ENCODE results near the gene SWAP70.
A peak's percentile ranks its signal among the peaks of the same experiment; 100 is the strongest.
"Not testable (repeated sequence)": the region's sequence is repeated elsewhere in the genome, so short reads cannot be mapped to it uniquely, and the experiment has no call there.

SWAP70 gene

GRCh38 chr11:9722023-9722422 lies 58.1 kb downstream of the SWAP70 start:
- DNase-seq (ENCODE audit: low read depth): no peak

- no peak for DNase-seq (ENCODE audit: low read depth)
These were observed 59.0 kb downstream of the SWAP70 start for GRCh38 chr11:9722893-9723292.

GRCh38 chr11:9726321-9727022 lies 62.6 kb downstream of the SWAP70 start:
- DNase-seq (ENCODE audit: low read depth): no peak

GRCh38 chr11:9728058-9728457 lies 64.2 kb downstream of the SWAP70 start:
- no peak for DNase-seq (ENCODE audit: low read depth)

- DNase-seq (ENCODE audit: low read depth): no peak
These were observed 67.4 kb downstream of the SWAP70 start for GRCh38 chr11:9731256-9731655.

GRCh38 chr11:9732453-9732852 lies 68.6 kb downstream of the SWAP70 start:
- DNase-seq (ENCODE audit: low read depth): no peak

- DNase-seq (ENCODE audit: low read depth): no peak
These were observed 69.3 kb downstream of the SWAP70 start for GRCh38 chr11:9733212-9733611.

- no peak for DNase-seq (ENCODE audit: low read depth)
These were observed 71.4 kb downstream of the SWAP70 start for GRCh38 chr11:9735236-9735635.

- DNase-seq (ENCODE audit: low read depth): no peak
These were observed 72.0 kb downstream of the SWAP70 start for GRCh38 chr11:9735919-9736318.

GRCh38 chr11:9736365-9736764 lies 72.5 kb downstream of the SWAP70 start:
- DNase-seq (ENCODE audit: low read depth): no peak

- no peak for DNase-seq (ENCODE audit: low read depth)
These were observed 74.2 kb downstream of the SWAP70 start for GRCh38 chr11:9738116-9738515.

GRCh38 chr11:9738707-9739106 lies 74.8 kb downstream of the SWAP70 start:
- DNase-seq (ENCODE audit: low read depth): no peak

- DNase-seq (ENCODE audit: low read depth): no peak
These were observed 75.4 kb downstream of the SWAP70 start for GRCh38 chr11:9739123-9739900.

- DNase-seq (ENCODE audit: low read depth): no peak
These were observed 76.5 kb downstream of the SWAP70 start for GRCh38 chr11:9740202-9740883.

GRCh38 chr11:9741260-9741659 lies 77.4 kb downstream of the SWAP70 start:
- DNase-seq (ENCODE audit: low read depth): no peak

- DNase-seq (ENCODE audit: low read depth): not testable (repeated sequence)
These were observed 79.6 kb downstream of the SWAP70 start for GRCh38 chr11:9743512-9743911.

- DNase-seq (ENCODE audit: low read depth): no peak
These were observed 81.7 kb downstream of the SWAP70 start for GRCh38 chr11:9745411-9746211.

GRCh38 chr11:9747229-9747628 lies 83.4 kb downstream of the SWAP70 start:
- DNase-seq (ENCODE audit: low read depth): no peak

GRCh38 chr11:9747828-9748227 lies 84.0 kb downstream of the SWAP70 start:
- no peak for DNase-seq (ENCODE audit: low read depth)

GRCh38 chr11:9748361-9748970 lies 84.6 kb downstream of the SWAP70 start:
- peak; percentile 39 for DNase-seq (ENCODE audit: low read depth)

GRCh38 chr11:9750551-9750950 lies 86.7 kb downstream of the SWAP70 start:
- no peak for DNase-seq (ENCODE audit: low read depth)

GRCh38 chr11:9752091-9752490 lies 88.2 kb downstream of the SWAP70 start:
- no peak for DNase-seq (ENCODE audit: low read depth)

Measured in activated T-cell treated with anti-CD3 and anti-CD28 coated beads for 48 hours (primary cell).